NCI-H524 treated with DMSO at 0.1 percent for 48 hours (cell line): ENCODE data around the gene ITGB3.

Experiments used
- DNase-seq: peaks from one replicate; lab custom pipeline; 2025; lab: John Stamatoyannopoulos, UW

The ITGB3 gene

GRCh38 chr17:47299239-47299910 lies 45.7 kb downstream of the ITGB3 start:
- DNase-seq = no peak

DNA sequence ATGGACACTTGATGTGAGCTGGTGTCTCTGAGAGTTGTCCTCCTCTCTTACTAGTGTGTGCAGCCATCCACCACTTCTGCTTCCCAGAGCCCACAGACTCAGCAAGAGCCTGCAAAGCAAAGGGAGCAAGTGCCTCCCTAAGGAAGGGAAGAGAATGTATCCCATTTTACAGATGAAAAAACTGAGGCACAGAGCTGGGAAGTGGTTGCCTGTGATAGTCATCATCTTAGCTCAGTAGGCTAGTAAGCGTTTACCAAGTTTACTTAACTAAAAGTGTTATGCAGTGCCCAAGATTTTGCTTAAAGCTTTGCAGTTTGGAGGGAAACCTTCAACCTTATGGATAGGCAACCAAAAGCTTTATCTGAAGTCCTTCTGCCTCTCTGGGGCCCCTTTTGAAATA lies 47.1 kb downstream of the ITGB3 start:
- DNase-seq = no peak

DNA sequence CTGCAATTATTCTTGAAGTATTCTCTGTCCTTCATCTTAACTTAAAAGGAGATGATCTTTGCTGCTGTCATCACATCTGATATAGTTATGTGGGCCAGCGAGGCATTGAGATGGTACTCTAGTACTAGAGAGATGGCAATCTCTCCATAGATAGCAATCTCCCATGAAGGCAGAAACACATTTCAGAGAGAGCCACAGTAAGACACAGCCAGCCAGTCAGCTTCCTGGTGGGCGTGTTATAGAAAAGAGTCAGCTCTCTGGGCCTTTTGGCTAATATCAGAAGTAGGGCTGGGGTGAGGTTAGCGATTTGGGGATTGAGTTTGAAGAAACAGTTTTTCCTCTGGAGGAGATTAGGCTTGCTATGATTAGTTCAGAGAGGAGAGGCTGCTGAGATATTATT lies 47.5 kb downstream of the ITGB3 start:
- no peak for DNase-seq

DNA sequence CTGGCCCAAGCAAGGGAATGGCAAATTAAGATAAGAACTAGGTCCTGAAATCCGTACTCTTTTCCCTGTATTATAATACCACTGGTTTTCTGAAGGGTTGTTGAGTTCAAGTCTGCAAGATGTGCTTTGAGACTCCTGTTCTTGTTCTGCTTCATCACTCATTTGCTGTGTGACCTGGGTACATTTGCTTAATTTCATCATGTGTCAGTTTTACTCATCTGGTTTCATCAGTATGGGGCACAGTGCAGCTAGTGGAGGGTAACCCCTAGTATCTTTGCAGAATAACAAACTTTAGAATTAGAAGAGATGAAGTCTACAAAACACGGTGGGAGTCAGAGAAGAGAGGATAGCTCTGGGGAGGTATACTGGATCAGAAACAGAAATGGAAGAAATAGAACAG lies 48.2 kb downstream of the ITGB3 start:
- DNase-seq = no peak

- DNase-seq = no peak
These were observed 50.6 kb downstream of the ITGB3 start for GRCh38 chr17:47304186-47304585.

DNA sequence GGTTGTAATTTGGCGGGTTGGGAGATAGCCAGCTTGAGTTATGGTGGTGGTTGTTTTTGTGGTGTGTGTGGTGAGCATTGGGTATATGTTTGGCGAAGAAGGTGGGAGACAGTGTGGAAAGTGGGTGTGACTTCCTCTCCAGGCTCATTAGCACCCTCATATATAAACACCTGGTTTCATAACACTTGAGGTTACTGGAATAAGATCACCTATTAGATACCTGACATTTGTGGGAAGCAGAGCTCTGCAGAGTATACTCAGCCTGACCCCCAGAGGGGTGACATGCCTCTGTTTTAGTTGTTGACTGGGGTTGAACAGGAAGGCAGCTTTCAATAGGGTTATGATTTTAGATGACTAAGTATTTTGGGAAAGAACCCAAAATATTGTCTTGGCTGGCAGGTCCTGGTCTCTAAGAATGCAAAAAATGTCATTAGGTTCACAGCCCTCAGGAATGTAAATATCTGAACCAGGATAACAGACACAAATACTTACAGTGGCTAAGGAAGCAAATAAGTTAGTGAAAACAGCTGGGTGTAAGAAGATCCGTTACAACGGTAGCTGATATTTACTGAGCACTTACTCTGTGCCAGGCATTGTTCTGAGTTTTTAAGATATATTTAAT lies 51.8 kb downstream of the ITGB3 start:
- no peak for DNase-seq

DNA sequence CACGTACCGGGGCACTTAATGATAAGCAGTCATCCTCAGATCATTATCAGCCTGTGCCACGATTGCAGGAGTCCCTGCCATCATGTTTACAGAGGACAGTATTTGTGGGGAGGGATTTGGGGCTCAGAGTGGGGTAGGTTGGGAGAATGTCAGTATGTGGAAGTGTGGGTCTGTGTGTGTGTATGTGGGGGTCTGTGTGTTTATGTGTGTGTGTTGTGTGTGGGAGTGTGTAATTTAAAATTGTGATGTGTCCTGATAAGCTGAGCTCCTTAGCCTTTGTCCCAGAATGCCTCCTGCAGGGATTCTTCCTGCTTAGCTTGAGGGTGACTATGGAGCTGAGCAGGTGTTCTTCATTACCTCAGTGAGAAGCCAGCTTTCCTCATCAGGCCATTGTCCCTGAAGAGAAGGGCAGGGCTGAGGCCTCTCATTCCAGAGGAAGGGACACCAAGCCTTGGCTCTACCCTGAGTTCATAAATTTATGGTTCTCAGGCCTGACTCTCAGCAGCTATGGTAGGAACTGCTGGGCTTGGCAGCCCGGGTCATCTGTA lies 56.6 kb downstream of the ITGB3 start:
- DNase-seq = no peak

- no peak for DNase-seq
These were observed 57.8 kb downstream of the ITGB3 start for GRCh38 chr17:47311420-47311819.

- peak; percentile 28 for DNase-seq
These were observed 62.0 kb downstream of the ITGB3 start for GRCh38 chr17:47315451-47316266.

DNA sequence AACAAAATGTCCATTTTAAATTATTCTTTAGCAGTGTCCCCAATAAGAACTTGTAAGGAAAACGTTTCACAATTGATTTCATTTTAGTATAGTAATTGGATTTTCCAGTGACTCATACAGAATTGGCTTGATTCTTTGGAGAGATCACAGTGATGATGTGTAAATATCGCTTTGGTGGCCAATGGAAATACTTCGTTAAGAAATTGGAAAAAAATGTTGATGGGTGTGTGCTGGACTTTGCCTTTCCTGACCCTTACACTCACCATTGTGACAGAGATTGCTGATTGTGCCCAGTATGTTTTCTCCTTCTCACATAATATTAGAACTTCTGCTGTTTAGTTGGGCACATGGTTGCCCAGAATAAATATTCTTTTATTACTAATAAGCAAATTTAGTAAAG lies 62.7 kb downstream of the ITGB3 start:
- no peak for DNase-seq

GRCh38 chr17:47317119-47317518 lies 63.5 kb downstream of the ITGB3 start:
- DNase-seq = no peak

GRCh38 chr17:47318197-47318918 lies 64.7 kb downstream of the ITGB3 start:
- no peak for DNase-seq

DNA sequence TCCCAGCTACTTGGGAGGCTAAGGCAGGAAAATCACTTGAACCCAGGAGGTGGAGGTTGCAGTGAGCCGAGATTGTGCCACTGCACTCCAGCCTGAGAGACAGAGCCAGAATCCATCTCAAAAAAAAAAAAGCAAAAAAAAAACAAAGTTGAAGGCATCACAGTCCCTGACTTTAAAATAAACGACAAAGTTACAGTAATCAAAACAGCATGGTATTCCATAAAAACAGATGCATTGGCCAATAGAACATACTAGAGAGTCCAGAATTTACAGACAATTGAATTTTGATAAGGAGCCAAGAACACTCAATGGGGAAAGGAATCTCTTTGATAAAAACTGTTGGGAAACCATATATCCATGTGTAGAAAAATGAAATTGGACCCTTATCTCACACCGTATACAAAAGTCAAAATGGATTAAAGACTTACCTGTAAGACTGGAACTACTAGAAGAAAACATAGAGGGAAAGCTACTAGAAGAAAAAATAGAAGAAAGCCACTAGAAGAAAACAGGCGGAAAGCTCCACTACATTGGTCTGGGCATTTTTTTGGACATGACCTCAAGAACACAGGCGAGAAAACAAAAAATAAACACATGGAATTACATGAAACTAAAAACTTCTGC lies 67.4 kb downstream of the ITGB3 start:
- DNase-seq = no peak

DNA sequence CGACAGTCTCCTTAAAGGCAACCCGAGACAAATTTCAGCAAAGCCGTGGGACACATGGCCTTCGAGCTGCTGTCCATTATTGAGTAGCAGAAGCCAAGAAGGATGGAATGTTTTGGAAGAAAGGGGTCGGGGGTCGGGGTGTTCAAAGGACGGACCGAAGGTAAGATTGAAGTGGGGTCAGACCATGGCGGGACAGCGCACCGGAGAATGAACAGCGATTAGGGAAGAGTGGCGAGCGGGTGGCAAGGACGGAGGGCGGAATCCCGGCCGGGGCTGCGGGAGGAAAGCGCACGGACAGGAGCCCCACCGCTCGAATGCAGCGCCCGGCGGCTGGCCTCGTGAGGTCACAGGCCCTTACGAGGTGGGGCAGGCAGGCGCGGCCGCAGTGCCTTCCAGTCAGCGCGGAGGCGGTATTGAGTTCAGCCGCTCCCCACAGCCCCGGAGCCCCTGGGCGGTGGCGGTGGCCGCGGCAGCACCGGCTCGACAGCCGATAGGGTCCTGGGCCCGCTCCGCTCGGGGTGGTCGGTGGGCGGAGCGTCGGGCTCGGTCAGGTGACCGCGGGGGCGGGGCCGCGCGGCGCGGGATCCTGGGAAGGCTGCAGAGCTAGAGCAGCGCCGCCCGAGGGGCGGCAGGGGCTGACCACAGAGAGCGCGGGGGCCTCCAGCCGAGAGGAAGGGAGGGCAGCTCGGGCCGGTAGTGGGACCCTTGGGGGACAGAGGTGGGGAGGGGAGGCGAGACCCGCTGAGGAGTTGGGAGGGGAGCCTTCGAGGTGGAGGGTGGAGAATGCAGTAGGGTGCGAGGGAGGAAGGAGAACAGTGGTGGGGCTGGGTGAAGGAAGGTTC lies 70.0 kb downstream of the ITGB3 start, which contains the start of gene EFCAB13:
Gene EFCAB13, plus strand, starts transcription at position 574 of the 842 bp plus-strand sequence. CDS start 4,399 bp downstream, outside the sequence.
- peak; percentile 39 for DNase-seq

- DNase-seq = no peak
These were observed 70.8 kb downstream of the ITGB3 start for GRCh38 chr17:47324224-47325020.

DNA sequence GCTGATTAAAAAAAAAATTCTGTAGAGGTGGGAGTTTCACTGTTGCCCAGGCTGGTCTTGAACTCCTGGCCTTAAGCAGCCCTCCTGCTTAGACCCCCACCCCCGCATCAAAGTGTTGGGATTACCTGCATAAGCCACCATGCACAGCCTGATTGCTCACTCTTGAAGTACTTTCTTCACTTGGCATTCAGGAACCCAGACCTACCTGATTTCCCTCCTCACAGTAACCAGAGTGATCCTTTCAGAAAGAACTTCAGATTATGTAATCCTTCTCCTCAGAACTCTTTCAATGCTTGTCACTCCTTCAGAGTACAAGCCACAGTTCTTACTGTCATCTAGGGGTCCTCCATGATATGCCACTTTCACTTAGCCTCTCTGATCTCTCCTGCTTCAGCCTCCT lies 71.5 kb downstream of the ITGB3 start:
- no peak for DNase-seq

- no peak for DNase-seq
These were observed 76.9 kb downstream of the ITGB3 start for GRCh38 chr17:47330548-47330947.

- no peak for DNase-seq
These were observed 78.7 kb downstream of the ITGB3 start for GRCh38 chr17:47332287-47332686.

- no peak for DNase-seq
These were observed 81.7 kb downstream of the ITGB3 start for GRCh38 chr17:47335101-47335936.
